ENCODE results near the gene MAGI2.

DNA sequence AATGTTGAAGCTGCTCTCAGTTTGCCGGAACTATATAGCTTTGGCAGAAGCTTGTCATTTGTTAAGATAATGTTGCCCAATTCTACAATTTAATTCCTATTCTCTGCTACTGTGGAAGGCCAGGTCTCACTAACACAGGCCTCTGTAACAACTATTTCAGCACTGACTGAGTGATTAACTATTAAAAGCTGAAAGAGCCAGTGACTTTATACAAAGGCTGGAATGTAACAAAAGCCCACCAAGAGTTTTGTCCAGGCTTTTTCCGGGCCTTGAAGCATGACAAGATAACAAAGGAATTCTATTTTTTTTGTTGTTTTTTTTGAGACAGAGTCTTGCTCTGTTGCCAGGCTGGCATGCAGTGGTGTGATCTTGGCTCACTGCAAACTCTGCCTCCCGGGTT is 859.3 kb downstream of the MAGI2 start:
- no peak for TF ChIP-seq POLR2AphosphoS5 (IDR thresholded peaks at IDR 0.05; ENCODE audit: low read depth, low read length)
- TF ChIP-seq, protein P1, sequence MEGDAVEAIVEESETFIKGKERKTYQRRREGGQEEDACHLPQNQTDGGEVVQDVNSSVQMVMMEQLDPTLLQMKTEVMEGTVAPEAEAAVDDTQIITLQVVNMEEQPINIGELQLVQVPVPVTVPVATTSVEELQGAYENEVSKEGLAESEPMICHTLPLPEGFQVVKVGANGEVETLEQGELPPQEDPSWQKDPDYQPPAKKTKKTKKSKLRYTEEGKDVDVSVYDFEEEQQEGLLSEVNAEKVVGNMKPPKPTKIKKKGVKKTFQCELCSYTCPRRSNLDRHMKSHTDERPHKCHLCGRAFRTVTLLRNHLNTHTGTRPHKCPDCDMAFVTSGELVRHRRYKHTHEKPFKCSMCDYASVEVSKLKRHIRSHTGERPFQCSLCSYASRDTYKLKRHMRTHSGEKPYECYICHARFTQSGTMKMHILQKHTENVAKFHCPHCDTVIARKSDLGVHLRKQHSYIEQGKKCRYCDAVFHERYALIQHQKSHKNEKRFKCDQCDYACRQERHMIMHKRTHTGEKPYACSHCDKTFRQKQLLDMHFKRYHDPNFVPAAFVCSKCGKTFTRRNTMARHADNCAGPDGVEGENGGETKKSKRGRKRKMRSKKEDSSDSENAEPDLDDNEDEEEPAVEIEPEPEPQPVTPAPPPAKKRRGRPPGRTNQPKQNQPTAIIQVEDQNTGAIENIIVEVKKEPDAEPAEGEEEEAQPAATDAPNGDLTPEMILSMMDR (IDR thresholded peaks at IDR 0.05 in 2 of 3, conservative IDR thresholded peaks at IDR 0.05 in 1 of 3; ENCODE audit: borderline replicate concordance in 1 of 3, insufficient read depth in 1 of 3, low read depth in 2 of 3, low read length in 2 of 3) = no peak
- TF ChIP-seq, protein P2, sequence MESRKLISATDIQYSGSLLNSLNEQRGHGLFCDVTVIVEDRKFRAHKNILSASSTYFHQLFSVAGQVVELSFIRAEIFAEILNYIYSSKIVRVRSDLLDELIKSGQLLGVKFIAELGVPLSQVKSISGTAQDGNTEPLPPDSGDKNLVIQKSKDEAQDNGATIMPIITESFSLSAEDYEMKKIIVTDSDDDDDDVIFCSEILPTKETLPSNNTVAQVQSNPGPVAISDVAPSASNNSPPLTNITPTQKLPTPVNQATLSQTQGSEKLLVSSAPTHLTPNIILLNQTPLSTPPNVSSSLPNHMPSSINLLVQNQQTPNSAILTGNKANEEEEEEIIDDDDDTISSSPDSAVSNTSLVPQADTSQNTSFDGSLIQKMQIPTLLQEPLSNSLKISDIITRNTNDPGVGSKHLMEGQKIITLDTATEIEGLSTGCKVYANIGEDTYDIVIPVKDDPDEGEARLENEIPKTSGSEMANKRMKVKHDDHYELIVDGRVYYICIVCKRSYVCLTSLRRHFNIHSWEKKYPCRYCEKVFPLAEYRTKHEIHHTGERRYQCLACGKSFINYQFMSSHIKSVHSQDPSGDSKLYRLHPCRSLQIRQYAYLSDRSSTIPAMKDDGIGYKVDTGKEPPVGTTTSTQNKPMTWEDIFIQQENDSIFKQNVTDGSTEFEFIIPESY (IDR thresholded peaks at IDR 0.05; ENCODE audit: extremely low read depth, insufficient replicate concordance, low read length) = no peak
